HepG2 (cell line): ENCODE measurements around the gene DHX34. TPM values are rescaled to one million over a fixed set of nuclear protein-coding genes. Genes with fewer than 3 reads are reported as not detected.
A peak's percentile ranks its signal among the peaks of the same experiment; 100 is the strongest.

Experiments used
- ARNT2 ChIP-seq: sonication (generic); formaldehyde crosslinking; IDR thresholded peaks from 2 replicates; pipeline ENCODE4 v1.8.0; 2022; ENCODE audit warnings: mild to moderate bottlenecking, low read depth, missing genetic modification reagents, moderate library complexity
- HBP1 ChIP-seq: IDR thresholded peaks from 2 replicates; pipeline ENCODE4 v1.6.1; 2016; ENCODE audit warnings: low read depth, control low read depth
- HOXA5 ChIP-seq: sonication (generic); formaldehyde crosslinking; IDR thresholded peaks from 2 replicates; pipeline ENCODE4 v1.4.0; 2020; ENCODE audit warnings: missing genetic modification reagents
- HOXA9 ChIP-seq: sonication (generic); formaldehyde crosslinking; IDR thresholded peaks from 2 replicates; pipeline ENCODE4 v1.8.1; 2022; ENCODE audit warnings: missing genetic modification reagents, mild to moderate bottlenecking, moderate library complexity, borderline replicate concordance
- HOXD1 ChIP-seq: sonication (generic); formaldehyde crosslinking; IDR thresholded peaks from 2 replicates; pipeline ENCODE4 v1.5.0; 2020; ENCODE audit warnings: missing genetic modification reagents
- KLF6 ChIP-seq: IDR thresholded peaks from 2 replicates; pipeline ENCODE4 v1.8.0; 2016; ENCODE audit warnings: missing biosample characterization, missing genetic modification reagents
- MED1 ChIP-seq: sonication (generic); formaldehyde crosslinking; IDR thresholded peaks from 2 replicates; pipeline ENCODE4 v1.4.0; 2020; ENCODE audit warnings: missing genetic modification reagents
- PITX1 ChIP-seq: sonication (generic); formaldehyde crosslinking; IDR thresholded peaks from 2 replicates; pipeline ENCODE4 v1.5.1; 2020; ENCODE audit warnings: mild to moderate bottlenecking, missing genetic modification reagents
- RCOR2 ChIP-seq: IDR thresholded peaks from 2 replicates; pipeline ENCODE4 v1.6.1; 2016; ENCODE audit warnings: missing biosample characterization, missing genetic modification reagents
- SAP130 ChIP-seq: IDR thresholded peaks from 2 replicates; pipeline ENCODE4 v1.6.1; 2016; ENCODE audit warnings: low read depth
- TCF7 ChIP-seq: sonication (generic); IDR thresholded peaks from 2 replicates; pipeline ENCODE4 v1.6.1; 2016; ENCODE audit warnings: antibody characterized with exemption, low read depth
- ZBTB1 ChIP-seq: sonication (generic); formaldehyde crosslinking; IDR thresholded peaks from 2 replicates; pipeline ENCODE4 v1.4.0; 2020; ENCODE audit warnings: missing genetic modification reagents, borderline replicate concordance
- ZBTB43 ChIP-seq: sonication (generic); formaldehyde crosslinking; conservative IDR thresholded peaks from 2 replicates; pipeline ENCODE4 v1.4.0; 2020; ENCODE audit warnings: missing genetic modification reagents
- ZHX2 ChIP-seq, 2 experiments: sonication (generic) in 1 of 2; formaldehyde crosslinking in 1 of 2; IDR thresholded peaks; 2 replicates each; pipeline versions ENCODE4 v1.6.1 to v1.9.0; 2014 to 2022; ENCODE audit warnings: antibody characterized with exemption in 1 of 2, borderline replicate concordance in 1 of 2, inconsistent platforms in 1 of 2, low read depth in 1 of 2, missing genetic modification reagents in 1 of 2
- ZIK1 ChIP-seq: sonication (generic); formaldehyde crosslinking; IDR thresholded peaks from 2 replicates; pipeline ENCODE4 v1.5.0; 2020; ENCODE audit warnings: mild to moderate bottlenecking, low read depth, missing genetic modification reagents, borderline replicate concordance
- ZNF138 ChIP-seq: sonication (generic); formaldehyde crosslinking; IDR thresholded peaks from 2 replicates; pipeline ENCODE4 v1.5.0; 2020; ENCODE audit warnings: mild to moderate bottlenecking, low read depth, missing genetic modification reagents
- ZNF766 ChIP-seq: sonication (generic); formaldehyde crosslinking; IDR thresholded peaks from 2 replicates; pipeline ENCODE4 v1.5.0; 2020; ENCODE audit warnings: missing genetic modification reagents, borderline replicate concordance
- ZNF784 ChIP-seq: sonication (generic); formaldehyde crosslinking; IDR thresholded peaks from 2 replicates; pipeline ENCODE4 v1.5.1; 2020; ENCODE audit warnings: missing genetic modification reagents, mild to moderate bottlenecking, borderline replicate concordance
- ZNF816 ChIP-seq: sonication (generic); formaldehyde crosslinking; IDR thresholded peaks from 2 replicates; pipeline ENCODE4 v1.8.0; 2022; ENCODE audit warnings: missing genetic modification reagents, mild to moderate bottlenecking, borderline replicate concordance
- polyA plus RNA-seq, 8 experiments: library from polyadenylated mRNA; depleted of rRNA in 3 of 8; stranded (reverse) in 7 of 8; unstranded in 1 of 8; fragments of >200 nt; fragmentation: Illumina TruSeq in 4 of 8; extraction: Trizol in 4 of 8; gene quantifications; 2 replicates each; pipeline versions ENCODE4 v1.2.1 to v1.2.3, GENCODE V29; 2011 to 2016; ENCODE audit warnings: low read depth in 4 of 8, missing spikeins in 1 of 8, mixed read lengths in 1 of 8; ENCODE audit not compliant: insufficient read depth in 1 of 8
- total RNA-seq, 5 experiments: library from RNA; depleted of rRNA; stranded (reverse); fragments of >200 nt; fragmentation: Illumina TruSeq; extraction: Trizol; gene quantifications; 2 replicates each; pipeline ENCODE4 v1.2.3, GENCODE V29; 2016; ENCODE audit warnings: low read depth in 1 of 5

DHX34 gene
- total and polyA plus RNA-seq, 2 of the 13 experiments (the other 11 are each of a cell fraction or from before 2014, with no cell fraction given), result 9.2 to 12.0 TPM

GRCh38 chr19:47406711-47407416 lies 57.7 kb downstream of the DHX34 start (continued):
- TF ChIP-seq ARNT2 (CRISPR knock-in tag) (peak; percentile 47; the same call in 1 of the 2 replicates), ZBTB1 (CRISPR knock-in tag) (no peak; the same call in 1 of the 2 replicates), ZHX2 (IDR thresholded peaks at IDR 0.05; ENCODE audit: low read depth) (no peak), ZHX2 (CRISPR knock-in tag; IDR thresholded peaks at IDR 0.05; ENCODE audit: borderline replicate concordance) (peak; percentile 89; the same call in 1 of the 2 replicates), ZNF784 (CRISPR knock-in tag) (0 out of 2 replicates have a peak, but pooled peaks have one; percentile 29), TCF7 (no peak), ZNF138 (peak; percentile 66; the same call in 1 of the 2 replicates), PITX1 (0 out of 2 replicates have a peak, but pooled peaks have one; percentile 18), HOXA5 (CRISPR knock-in tag) (peak; percentile 87), ZIK1 (CRISPR knock-in tag) (0 out of 2 replicates have a peak, but pooled peaks have one; percentile 35), MED1 (CRISPR knock-in tag) (0 out of 2 replicates have a peak, but pooled peaks have one; percentile 20), SAP130 (peak; percentile 35; the same call in 1 of the 2 replicates), RCOR2 (CRISPR knock-in tag) (no peak), ZNF766 (CRISPR knock-in tag) (peak; percentile 61; the same call in 1 of the 2 replicates), HOXA9 (CRISPR knock-in tag) (0 out of 2 replicates have a peak, but pooled peaks have one; percentile 38), ZBTB43 (peak; percentile 76; the same call in 1 of the 2 replicates), HOXD1 (CRISPR knock-in tag) (no peak), HBP1 (CRISPR knock-in tag) (0 out of 2 replicates have a peak, but pooled peaks have one; percentile 27), KLF6 (CRISPR knock-in tag) (peak; percentile 87), ZNF816 (peak; percentile 31; the same call in 1 of the 2 replicates)
